SK-N-SH (cell line): Measurements from ENCODE around the gene RPS6KA2.

Experiments
- ELF1 ChIP-seq: IDR thresholded peaks from 2 replicates; pipeline ENCODE4 v1.4.0; 2012
- EP300 ChIP-seq, 2 experiments: IDR thresholded peaks; 2 replicates each; pipeline versions ENCODE4 v1.4.0 to v1.6.1; 2012; ENCODE audit warnings: borderline replicate concordance in 1 of 2, low read depth in 1 of 2, low read length in 1 of 2
- EZH2phosphoT487 ChIP-seq: fragments of 200-600 bp; sonication (generic); IDR thresholded peaks from 2 replicates; pipeline ENCODE4 v1.6.1; 2017; ENCODE audit warnings: low read depth, mixed run types, mild to moderate bottlenecking, antibody characterized with exemption, moderate library complexity, borderline replicate concordance
- GABPA ChIP-seq: IDR thresholded peaks from 2 replicates; pipeline ENCODE4 v1.4.0; 2012; ENCODE audit warnings: low read depth, mild to moderate bottlenecking
- GATA2 ChIP-seq: sonication (generic); formaldehyde crosslinking; IDR thresholded peaks from 2 replicates; pipeline ENCODE4 v1.5.0; 2020; ENCODE audit warnings: mild to moderate bottlenecking, missing genetic modification reagents
- RFX5 ChIP-seq: IDR thresholded peaks from 2 replicates; pipeline ENCODE4 v1.6.1; 2012; ENCODE audit warnings: mild to moderate bottlenecking, improper control_type of control experiment, low read length
- RXRA ChIP-seq: IDR thresholded peaks from 2 replicates; pipeline ENCODE4 v1.4.0; 2012; ENCODE audit warnings: low read depth, mild to moderate bottlenecking, borderline replicate concordance
- SIN3A ChIP-seq: IDR thresholded peaks from 2 replicates; pipeline ENCODE4 v1.6.1; 2012; ENCODE audit warnings: low read depth, mild to moderate bottlenecking, low read length, moderate library complexity, borderline replicate concordance
- SMC3 ChIP-seq: IDR thresholded peaks from 2 replicates; pipeline ENCODE4 v1.6.1; 2012; ENCODE audit warnings: low read depth, low read length, improper control_type of control experiment
- TAF1 ChIP-seq: IDR thresholded peaks from 2 replicates; pipeline ENCODE4 v1.6.1; 2012; ENCODE audit warnings: low read depth, mild to moderate bottlenecking, low read length, moderate library complexity, borderline replicate concordance
- TCF12 ChIP-seq: IDR thresholded peaks from 2 replicates; pipeline ENCODE4 v1.4.0; 2012
- TF ChIP-seq, protein P1 (sequence below): fragments of 200-600 bp; sonication (generic); IDR thresholded peaks from 2 replicates; pipeline ENCODE4 v1.6.1; 2017; ENCODE audit warnings: antibody characterized with exemption, mild to moderate bottlenecking, moderate library complexity

DNA sequence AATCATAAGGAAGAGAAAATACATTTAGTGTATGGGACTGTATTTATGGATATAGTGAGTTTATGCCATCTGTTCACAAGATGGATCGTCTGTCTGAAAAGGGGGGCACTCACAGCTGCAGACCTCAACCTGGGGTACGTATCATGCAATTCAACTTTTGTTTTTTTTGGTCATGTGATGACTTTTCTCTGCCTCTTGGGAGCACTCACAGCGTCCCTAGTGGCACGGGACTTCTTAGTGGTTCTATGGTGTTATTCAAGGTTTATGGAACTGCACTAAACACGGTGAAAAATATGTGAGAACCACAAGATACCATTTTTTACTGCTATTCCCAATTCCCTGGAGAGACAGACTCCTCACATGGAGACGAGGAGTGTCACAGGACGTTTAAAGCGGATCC lies 183.9 kb downstream of the RPS6KA2 start:
- TF ChIP-seq ELF1 (no peak), EP300 (IDR thresholded peaks at IDR 0.05; ENCODE audit: borderline replicate concordance in 1 of 2, low read depth in 1 of 2, low read length in 1 of 2) (no peak), RXRA (no peak), TAF1 (no peak), TCF12 (no peak), GABPA (no peak), SIN3A (no peak), GATA2 (CRISPR knock-in tag) (no peak), EZH2phosphoT487 (no peak), RFX5 (no peak), SMC3 (no peak)
- TF ChIP-seq, protein P1, sequence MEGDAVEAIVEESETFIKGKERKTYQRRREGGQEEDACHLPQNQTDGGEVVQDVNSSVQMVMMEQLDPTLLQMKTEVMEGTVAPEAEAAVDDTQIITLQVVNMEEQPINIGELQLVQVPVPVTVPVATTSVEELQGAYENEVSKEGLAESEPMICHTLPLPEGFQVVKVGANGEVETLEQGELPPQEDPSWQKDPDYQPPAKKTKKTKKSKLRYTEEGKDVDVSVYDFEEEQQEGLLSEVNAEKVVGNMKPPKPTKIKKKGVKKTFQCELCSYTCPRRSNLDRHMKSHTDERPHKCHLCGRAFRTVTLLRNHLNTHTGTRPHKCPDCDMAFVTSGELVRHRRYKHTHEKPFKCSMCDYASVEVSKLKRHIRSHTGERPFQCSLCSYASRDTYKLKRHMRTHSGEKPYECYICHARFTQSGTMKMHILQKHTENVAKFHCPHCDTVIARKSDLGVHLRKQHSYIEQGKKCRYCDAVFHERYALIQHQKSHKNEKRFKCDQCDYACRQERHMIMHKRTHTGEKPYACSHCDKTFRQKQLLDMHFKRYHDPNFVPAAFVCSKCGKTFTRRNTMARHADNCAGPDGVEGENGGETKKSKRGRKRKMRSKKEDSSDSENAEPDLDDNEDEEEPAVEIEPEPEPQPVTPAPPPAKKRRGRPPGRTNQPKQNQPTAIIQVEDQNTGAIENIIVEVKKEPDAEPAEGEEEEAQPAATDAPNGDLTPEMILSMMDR = no peak
